BLaER1 treated with 17β-estradiol and CSF1 and Interleukin-3, amounts not matched to agents 10 nM and 100 nM (cell line): Measurements from ENCODE around the gene PDPK1.
"Not testable (repeated sequence)": the region's sequence is repeated elsewhere in the genome, so short reads cannot be mapped to it uniquely, and the experiment has no call there.

ENCODE experiments used
- H3K27ac ChIP-seq, 11 experiments: shearing (Covaris generic); formaldehyde crosslinking; 2 replicates each; pipeline ENCODE4 v1.8.1; 2022
- H3K27me3 ChIP-seq, 11 experiments: shearing (Covaris generic); formaldehyde crosslinking; 2 replicates each; pipeline ENCODE4 v1.8.1; 2022
- H3K36me3 ChIP-seq, 11 experiments: shearing (Covaris generic); formaldehyde crosslinking; 2 replicates each; pipeline ENCODE4 v1.8.1; 2022
- H3K4me1 ChIP-seq, 10 experiments: shearing (Covaris generic); formaldehyde crosslinking; 2 replicates each; pipeline ENCODE4 v1.8.1; 2022
- H3K4me2 ChIP-seq, 11 experiments: shearing (Covaris generic); formaldehyde crosslinking; 2 replicates each; pipeline ENCODE4 v1.8.1; 2022
- H3K4me3 ChIP-seq, 10 experiments: shearing (Covaris generic); formaldehyde crosslinking; 2 replicates each; pipeline ENCODE4 v1.8.1; 2022
- H3K9ac ChIP-seq, 11 experiments: shearing (Covaris generic); formaldehyde crosslinking; 2 replicates each; pipeline ENCODE4 v1.8.1; 2022
- H3K9me3 ChIP-seq, 11 experiments: shearing (Covaris generic); formaldehyde crosslinking; replicated peaks in 1 of 11; 2 replicates each; pipeline ENCODE4 v1.8.1; 2022
- H4K20me1 ChIP-seq, 11 experiments: shearing (Covaris generic); formaldehyde crosslinking; 2 replicates each; pipeline ENCODE4 v1.8.1; 2022

The PDPK1 gene

GRCh38 chr16:2644754-2645453, 107.1 kb downstream of the PDPK1 start:
- not testable (repeated sequence) for H3K4me3 ChIP-seq, H3K36me3 ChIP-seq, H4K20me1 ChIP-seq, H3K4me1 ChIP-seq, H3K4me2 ChIP-seq, H3K27me3 ChIP-seq, H3K9ac ChIP-seq, H3K9me3 ChIP-seq
- peak overlapping the region in 2 of 11 experiments; percentile 56 to 63; a peak in 3 of 22 replicates for H3K27ac ChIP-seq

GRCh38 chr16:2651268-2651871, 113.5 kb downstream of the PDPK1 start:
- not testable (repeated sequence) for H3K4me1 ChIP-seq, H3K4me3 ChIP-seq, H3K9me3 ChIP-seq, H3K4me2 ChIP-seq, H3K27me3 ChIP-seq, H3K36me3 ChIP-seq, H4K20me1 ChIP-seq, H3K27ac ChIP-seq, H3K9ac ChIP-seq
